K562 (cell line): ENCODE measurements around the gene PRICKLE4.

Experiments used
- GABPA ChIP-seq: fragments of 200-800 bp; sonication (Bioruptor generic); conservative IDR thresholded peaks from 2 replicates; pipeline ENCODE4 v1.6.1; 2016; ENCODE audit warnings: low read depth, missing genetic modification characterization, missing compliant biosample characterization
- KLF1 ChIP-seq: fragments of 450-650 bp; IDR thresholded peaks from 2 replicates; pipeline ENCODE4 v1.6.1; 2016; ENCODE audit warnings: missing genetic modification characterization, missing compliant biosample characterization
- NRF1 ChIP-seq, 2 experiments: fragments of 450-650 bp; IDR thresholded peaks in 1 of 2; conservative IDR thresholded peaks in 1 of 2; 2 replicates each; pipeline ENCODE4 v1.6.1; 2014; ENCODE audit warnings: mild to moderate bottlenecking in 2 of 2
- XRCC4 ChIP-seq: IDR thresholded peaks from one replicate; pipeline ENCODE4 v1.6.1; 2011; ENCODE audit not compliant: insufficient read depth, insufficient read length; ENCODE audit errors: extremely low read depth
- ZNF165 ChIP-seq: fragments of 250-450 bp; sonication (Bioruptor Pico); IDR thresholded peaks from 2 replicates; pipeline ENCODE4 v1.4.0; 2020; ENCODE audit warnings: borderline replicate concordance
- ZNF766 ChIP-seq: fragments of 200-800 bp; sonication (Bioruptor generic); conservative IDR thresholded peaks from 2 replicates; pipeline ENCODE4 v1.6.1; 2016; ENCODE audit warnings: missing genetic modification characterization, missing compliant biosample characterization
- TF ChIP-seq, protein P1 (sequence below), 2 experiments: fragments of 450-650 bp in 1 of 2; sonication (generic) in 1 of 2; formaldehyde crosslinking in 1 of 2; IDR thresholded peaks; 2 replicates each; pipeline versions ENCODE4 v1.7.1 to v1.9.0; 2016 to 2022; ENCODE audit warnings: inconsistent platforms in 1 of 2, mild to moderate bottlenecking in 1 of 2, missing genetic modification reagents in 1 of 2
- TF ChIP-seq, protein P2 (sequence below), 3 experiments: IDR thresholded peaks in 2 of 3; conservative IDR thresholded peaks in 1 of 3; 2 replicates each; pipeline ENCODE4 v1.5.1; 2011 to 2012; ENCODE audit warnings: low read length in 3 of 3, mild to moderate bottlenecking in 3 of 3, control low read depth in 2 of 3, improper control_type of control experiment in 1 of 3, inconsistent platforms in 1 of 3, low read depth in 1 of 3, mixed read lengths in 1 of 3, moderate library complexity in 1 of 3; ENCODE audit not compliant: insufficient read depth in 2 of 3
- TF ChIP-seq, protein P3 (sequence below): fragments of 250-450 bp; sonication (Bioruptor Pico); IDR thresholded peaks from 2 replicates; pipeline ENCODE4 v1.5.0; 2021

DNA sequence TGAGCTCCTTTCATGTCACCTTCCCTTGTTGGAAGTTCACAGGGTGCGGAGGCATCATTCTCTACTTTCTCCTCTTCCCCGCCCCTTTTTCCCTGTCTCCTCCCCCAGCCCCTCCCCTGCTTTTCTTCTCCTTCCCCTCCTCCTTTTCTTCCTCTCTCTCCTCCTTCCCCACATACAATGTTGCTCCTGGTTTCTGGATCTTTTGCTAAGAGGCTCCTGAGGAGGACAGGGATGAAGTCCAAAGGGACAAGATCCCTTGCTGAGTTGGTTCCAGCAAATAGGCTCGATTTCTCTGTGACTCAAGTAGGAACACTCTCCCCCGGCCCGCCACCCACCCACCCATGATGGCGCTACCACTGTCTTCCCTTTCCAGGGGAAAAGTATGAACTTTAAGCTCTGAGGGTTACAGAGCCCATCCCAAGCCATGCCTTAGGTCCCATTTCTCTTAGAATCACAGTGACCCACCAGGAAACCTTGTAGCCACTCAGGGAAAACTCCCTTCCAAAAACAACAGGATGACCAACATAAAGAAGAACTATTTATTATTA, 44.3 kb upstream of the PRICKLE4 start:
- TF ChIP-seq ZNF165 (CRISPR knock-in tag) (no peak), XRCC4 (no peak), KLF1 (tag) (no peak), NRF1 (conservative IDR thresholded peaks at IDR 0.05 in 1 of 2, IDR thresholded peaks at IDR 0.05 in 1 of 2) (no peak), ZNF766 (CRISPR knock-in tag) (no peak), GABPA (tag) (no peak)
- TF ChIP-seq, protein P1, sequence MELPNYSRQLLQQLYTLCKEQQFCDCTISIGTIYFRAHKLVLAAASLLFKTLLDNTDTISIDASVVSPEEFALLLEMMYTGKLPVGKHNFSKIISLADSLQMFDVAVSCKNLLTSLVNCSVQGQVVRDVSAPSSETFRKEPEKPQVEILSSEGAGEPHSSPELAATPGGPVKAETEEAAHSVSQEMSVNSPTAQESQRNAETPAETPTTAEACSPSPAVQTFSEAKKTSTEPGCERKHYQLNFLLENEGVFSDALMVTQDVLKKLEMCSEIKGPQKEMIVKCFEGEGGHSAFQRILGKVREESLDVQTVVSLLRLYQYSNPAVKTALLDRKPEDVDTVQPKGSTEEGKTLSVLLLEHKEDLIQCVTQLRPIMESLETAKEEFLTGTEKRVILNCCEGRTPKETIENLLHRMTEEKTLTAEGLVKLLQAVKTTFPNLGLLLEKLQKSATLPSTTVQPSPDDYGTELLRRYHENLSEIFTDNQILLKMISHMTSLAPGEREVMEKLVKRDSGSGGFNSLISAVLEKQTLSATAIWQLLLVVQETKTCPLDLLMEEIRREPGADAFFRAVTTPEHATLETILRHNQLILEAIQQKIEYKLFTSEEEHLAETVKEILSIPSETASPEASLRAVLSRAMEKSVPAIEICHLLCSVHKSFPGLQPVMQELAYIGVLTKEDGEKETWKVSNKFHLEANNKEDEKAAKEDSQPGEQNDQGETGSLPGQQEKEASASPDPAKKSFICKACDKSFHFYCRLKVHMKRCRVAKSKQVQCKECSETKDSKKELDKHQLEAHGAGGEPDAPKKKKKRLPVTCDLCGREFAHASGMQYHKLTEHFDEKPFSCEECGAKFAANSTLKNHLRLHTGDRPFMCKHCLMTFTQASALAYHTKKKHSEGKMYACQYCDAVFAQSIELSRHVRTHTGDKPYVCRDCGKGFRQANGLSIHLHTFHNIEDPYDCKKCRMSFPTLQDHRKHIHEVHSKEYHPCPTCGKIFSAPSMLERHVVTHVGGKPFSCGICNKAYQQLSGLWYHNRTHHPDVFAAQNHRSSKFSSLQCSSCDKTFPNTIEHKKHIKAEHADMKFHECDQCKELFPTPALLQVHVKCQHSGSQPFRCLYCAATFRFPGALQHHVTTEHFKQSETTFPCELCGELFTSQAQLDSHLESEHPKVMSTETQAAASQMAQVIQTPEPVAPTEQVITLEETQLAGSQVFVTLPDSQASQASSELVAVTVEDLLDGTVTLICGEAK (IDR thresholded peaks at IDR 0.05): no peak
- TF ChIP-seq, protein P1 (CRISPR knock-in tag; IDR thresholded peaks at IDR 0.05): no peak
- TF ChIP-seq, protein P2, sequence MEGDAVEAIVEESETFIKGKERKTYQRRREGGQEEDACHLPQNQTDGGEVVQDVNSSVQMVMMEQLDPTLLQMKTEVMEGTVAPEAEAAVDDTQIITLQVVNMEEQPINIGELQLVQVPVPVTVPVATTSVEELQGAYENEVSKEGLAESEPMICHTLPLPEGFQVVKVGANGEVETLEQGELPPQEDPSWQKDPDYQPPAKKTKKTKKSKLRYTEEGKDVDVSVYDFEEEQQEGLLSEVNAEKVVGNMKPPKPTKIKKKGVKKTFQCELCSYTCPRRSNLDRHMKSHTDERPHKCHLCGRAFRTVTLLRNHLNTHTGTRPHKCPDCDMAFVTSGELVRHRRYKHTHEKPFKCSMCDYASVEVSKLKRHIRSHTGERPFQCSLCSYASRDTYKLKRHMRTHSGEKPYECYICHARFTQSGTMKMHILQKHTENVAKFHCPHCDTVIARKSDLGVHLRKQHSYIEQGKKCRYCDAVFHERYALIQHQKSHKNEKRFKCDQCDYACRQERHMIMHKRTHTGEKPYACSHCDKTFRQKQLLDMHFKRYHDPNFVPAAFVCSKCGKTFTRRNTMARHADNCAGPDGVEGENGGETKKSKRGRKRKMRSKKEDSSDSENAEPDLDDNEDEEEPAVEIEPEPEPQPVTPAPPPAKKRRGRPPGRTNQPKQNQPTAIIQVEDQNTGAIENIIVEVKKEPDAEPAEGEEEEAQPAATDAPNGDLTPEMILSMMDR (IDR thresholded peaks at IDR 0.05 in 2 of 3, conservative IDR thresholded peaks at IDR 0.05 in 1 of 3; ENCODE audit: insufficient read depth in 2 of 3, low read depth in 1 of 3, low read length in 3 of 3): no peak
- TF ChIP-seq, protein P3, sequence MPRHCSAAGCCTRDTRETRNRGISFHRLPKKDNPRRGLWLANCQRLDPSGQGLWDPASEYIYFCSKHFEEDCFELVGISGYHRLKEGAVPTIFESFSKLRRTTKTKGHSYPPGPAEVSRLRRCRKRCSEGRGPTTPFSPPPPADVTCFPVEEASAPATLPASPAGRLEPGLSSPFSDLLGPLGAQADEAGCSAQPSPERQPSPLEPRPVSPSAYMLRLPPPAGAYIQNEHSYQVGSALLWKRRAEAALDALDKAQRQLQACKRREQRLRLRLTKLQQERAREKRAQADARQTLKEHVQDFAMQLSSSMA (CRISPR knock-in tag): no peak
